ENCODE results near the gene RAB8A. TPM values are rescaled to one million over a fixed set of nuclear protein-coding genes. Genes with fewer than 3 reads are reported as not detected.

The RAB8A gene
- total RNA-seq, 1 experiment from 2014 or later: 74.0 TPM

DNA sequence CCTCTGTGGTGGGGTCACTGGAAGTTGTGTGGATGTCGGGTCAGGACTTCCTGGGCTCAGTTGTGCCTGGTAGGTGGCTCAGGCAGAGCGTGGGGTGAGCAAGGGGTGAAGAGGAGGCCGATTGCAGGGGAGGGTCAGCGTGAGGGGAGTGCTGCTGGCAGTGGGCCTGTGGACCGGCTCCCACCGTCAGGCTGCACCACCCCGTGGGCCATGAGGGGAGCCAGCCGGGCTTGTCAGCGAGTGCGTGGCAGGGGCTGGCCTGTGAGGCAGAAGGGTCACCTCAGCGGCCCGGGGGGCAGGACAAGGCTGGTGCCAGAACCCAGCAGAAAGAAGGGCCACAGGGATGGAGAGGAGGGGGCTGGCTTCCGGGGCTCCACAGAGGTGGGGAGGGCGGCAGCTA is 13.3 kb downstream of the RAB8A start (continued):
- TF ChIP-seq CREB1 (CRISPR knock-in tag; IDR thresholded peaks at IDR 0.05): no peak
- no peak for TF ChIP-seq TCF7 (CRISPR knock-in tag; IDR thresholded peaks at IDR 0.05; ENCODE audit: low read depth)
- TF ChIP-seq NR1H2 (CRISPR knock-in tag; IDR thresholded peaks at IDR 0.05): no peak
- no peak for TF ChIP-seq ESRRA (CRISPR knock-in tag; IDR thresholded peaks at IDR 0.05; ENCODE audit: borderline replicate concordance)
- no peak for TF ChIP-seq HMGA2 (CRISPR knock-in tag; IDR thresholded peaks at IDR 0.05)
- TF ChIP-seq, protein P1, sequence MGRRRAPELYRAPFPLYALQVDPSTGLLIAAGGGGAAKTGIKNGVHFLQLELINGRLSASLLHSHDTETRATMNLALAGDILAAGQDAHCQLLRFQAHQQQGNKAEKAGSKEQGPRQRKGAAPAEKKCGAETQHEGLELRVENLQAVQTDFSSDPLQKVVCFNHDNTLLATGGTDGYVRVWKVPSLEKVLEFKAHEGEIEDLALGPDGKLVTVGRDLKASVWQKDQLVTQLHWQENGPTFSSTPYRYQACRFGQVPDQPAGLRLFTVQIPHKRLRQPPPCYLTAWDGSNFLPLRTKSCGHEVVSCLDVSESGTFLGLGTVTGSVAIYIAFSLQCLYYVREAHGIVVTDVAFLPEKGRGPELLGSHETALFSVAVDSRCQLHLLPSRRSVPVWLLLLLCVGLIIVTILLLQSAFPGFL (CRISPR knock-in tag; IDR thresholded peaks at IDR 0.05; ENCODE audit: borderline replicate concordance): no peak
- TF ChIP-seq, protein P2, sequence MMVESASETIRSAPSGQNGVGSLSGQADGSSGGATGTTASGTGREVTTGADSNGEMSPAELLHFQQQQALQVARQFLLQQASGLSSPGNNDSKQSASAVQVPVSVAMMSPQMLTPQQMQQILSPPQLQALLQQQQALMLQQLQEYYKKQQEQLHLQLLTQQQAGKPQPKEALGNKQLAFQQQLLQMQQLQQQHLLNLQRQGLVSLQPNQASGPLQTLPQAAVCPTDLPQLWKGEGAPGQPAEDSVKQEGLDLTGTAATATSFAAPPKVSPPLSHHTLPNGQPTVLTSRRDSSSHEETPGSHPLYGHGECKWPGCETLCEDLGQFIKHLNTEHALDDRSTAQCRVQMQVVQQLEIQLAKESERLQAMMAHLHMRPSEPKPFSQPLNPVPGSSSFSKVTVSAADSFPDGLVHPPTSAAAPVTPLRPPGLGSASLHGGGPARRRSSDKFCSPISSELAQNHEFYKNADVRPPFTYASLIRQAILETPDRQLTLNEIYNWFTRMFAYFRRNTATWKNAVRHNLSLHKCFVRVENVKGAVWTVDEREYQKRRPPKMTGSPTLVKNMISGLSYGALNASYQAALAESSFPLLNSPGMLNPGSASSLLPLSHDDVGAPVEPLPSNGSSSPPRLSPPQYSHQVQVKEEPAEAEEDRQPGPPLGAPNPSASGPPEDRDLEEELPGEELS (CRISPR knock-in tag; IDR thresholded peaks at IDR 0.05): no peak
- TF ChIP-seq, protein P3, sequence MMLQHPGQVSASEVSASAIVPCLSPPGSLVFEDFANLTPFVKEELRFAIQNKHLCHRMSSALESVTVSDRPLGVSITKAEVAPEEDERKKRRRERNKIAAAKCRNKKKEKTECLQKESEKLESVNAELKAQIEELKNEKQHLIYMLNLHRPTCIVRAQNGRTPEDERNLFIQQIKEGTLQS (CRISPR knock-in tag; conservative IDR thresholded peaks at IDR 0.05): no peak
- TF ChIP-seq OVOL2 (CRISPR knock-in tag; IDR thresholded peaks at IDR 0.05; ENCODE audit: borderline replicate concordance): no peak
- TF ChIP-seq FOXP1 (CRISPR knock-in tag; IDR thresholded peaks at IDR 0.05; ENCODE audit: borderline replicate concordance): no peak
- TF ChIP-seq ELF4 (CRISPR knock-in tag; IDR thresholded peaks at IDR 0.05; ENCODE audit: low read depth): no peak
- no peak for TF ChIP-seq ZNF121 (CRISPR knock-in tag; IDR thresholded peaks at IDR 0.05)
- TF ChIP-seq, protein P4, sequence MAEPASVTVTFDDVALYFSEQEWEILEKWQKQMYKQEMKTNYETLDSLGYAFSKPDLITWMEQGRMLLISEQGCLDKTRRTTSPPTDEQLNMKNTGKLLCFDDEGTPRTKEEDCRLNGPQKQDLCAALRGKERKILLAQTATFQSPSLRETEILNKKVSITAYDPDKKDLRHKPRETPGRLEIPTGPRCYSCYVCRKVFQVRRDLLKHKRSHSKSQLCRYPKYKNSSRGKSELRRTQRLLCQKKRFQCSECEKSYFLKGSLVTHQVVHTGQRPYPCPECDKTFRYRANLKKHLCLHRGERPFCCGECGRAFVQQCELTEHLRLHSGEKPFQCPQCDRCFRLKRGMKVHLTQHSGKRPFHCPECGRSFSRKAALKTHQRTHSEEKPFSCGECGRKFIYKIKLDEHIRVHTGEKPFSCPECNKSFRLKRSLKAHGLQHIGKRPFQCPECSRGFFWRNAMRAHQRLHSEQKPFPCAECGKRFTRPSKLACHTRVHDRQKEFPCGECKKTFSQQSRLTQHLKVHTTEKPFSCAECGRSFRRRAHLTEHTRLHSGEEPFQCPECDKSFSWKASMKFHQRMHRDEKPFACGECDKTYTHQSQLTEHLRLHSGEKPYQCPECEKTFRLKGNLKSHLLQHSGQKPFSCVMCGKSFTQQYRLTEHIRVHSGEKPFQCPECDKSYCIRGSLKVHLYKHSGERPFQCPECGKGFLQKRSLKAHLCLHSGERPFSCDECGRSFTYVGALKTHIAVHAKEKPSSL (CRISPR knock-in tag; conservative IDR thresholded peaks at IDR 0.05): no peak

DNA sequence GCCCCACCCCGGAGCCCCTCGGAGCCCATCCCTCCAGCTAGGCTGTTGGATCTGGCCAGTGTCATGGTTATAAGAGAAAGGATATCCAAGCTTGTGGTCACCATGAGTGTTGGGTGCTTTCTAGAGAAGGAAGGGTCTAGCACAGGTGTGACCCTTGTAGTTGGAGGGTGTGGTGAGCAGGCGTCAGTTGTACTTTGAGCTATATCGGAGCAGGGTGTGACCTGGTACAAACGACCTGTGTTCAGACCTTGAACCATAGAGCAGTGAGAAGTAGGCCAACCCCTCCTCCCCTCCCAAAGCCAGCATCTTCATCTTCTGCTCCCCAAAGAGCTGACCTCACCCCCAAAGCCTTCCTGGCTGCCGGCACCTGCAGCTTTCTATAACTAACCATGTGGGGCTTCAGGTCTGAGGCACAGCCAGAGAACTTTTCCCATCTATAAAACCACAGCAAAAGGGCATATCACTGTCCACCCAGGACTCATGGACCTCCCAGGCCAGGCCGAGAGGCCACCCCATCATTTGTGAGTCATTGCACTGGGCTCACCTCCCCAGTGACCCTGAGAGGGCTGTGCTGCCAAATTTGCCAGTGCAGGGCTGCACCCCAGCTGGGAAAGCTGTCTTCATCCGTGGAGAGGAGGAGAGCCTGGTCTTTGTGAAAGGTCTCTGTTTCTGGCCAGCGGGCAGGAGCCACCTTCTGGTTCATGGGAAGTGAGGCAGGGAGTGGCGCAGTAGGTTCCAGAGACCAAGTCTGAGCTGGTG is 14.2 kb downstream of the RAB8A start:
- TF ChIP-seq SMAD4 (CRISPR knock-in tag; IDR thresholded peaks at IDR 0.05) (no peak), TCF7 (CRISPR knock-in tag; IDR thresholded peaks at IDR 0.05; ENCODE audit: low read depth) (no peak), ELF4 (CRISPR knock-in tag; IDR thresholded peaks at IDR 0.05; ENCODE audit: low read depth) (no peak), MXD4 (CRISPR knock-in tag; IDR thresholded peaks at IDR 0.05; ENCODE audit: borderline replicate concordance) (no peak), NR2C2 (CRISPR knock-in tag; IDR thresholded peaks at IDR 0.05) (no peak), CREM (CRISPR knock-in tag; IDR thresholded peaks at IDR 0.05) (no peak), ZBTB21 (CRISPR knock-in tag; IDR thresholded peaks at IDR 0.05; ENCODE audit: borderline replicate concordance) (no peak), NFATC4 (CRISPR knock-in tag; IDR thresholded peaks at IDR 0.05) (no peak), ZNF396 (CRISPR knock-in tag; IDR thresholded peaks at IDR 0.05; ENCODE audit: borderline replicate concordance) (no peak)
- TF ChIP-seq, protein P5, sequence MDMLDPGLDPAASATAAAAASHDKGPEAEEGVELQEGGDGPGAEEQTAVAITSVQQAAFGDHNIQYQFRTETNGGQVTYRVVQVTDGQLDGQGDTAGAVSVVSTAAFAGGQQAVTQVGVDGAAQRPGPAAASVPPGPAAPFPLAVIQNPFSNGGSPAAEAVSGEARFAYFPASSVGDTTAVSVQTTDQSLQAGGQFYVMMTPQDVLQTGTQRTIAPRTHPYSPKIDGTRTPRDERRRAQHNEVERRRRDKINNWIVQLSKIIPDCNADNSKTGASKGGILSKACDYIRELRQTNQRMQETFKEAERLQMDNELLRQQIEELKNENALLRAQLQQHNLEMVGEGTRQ (CRISPR knock-in tag; IDR thresholded peaks at IDR 0.05): no peak
- no peaks in the 10 kb centered on the region for H3K4me1 Mint-ChIP-seq
- no peak for DNase-seq (ENCODE audit: low spot score)
- H3K4me3 Mint-ChIP-seq: no peak overlapping the region
- no peak overlapping the region for H3K27ac Mint-ChIP-seq
- H3K27me3 Mint-ChIP-seq (ENCODE audit: low read depth): no peaks in the 10 kb centered on the region
- ChIA-PET POLR2A (no interaction called here), CTCF (interaction anchor here (0.6 to 2.5 kb wide), 3 partner anchors 15 to 63 kb away, joined by 3 to 8 read pairs (median 5); no protein-coding TSS in a partner anchor)
- peaks cover 42% of the 10 kb centered on the region for H3K36me3 Mint-ChIP-seq
- no peak for ATAC-seq
- no peaks in the 10 kb centered on the region for H3K9me3 Mint-ChIP-seq

Data from WTC11 (cell line).